GM21619 (cell line): ENCODE results near the gene SORBS1.

Source experiments
- ATAC-seq: cut with Tn5 transposase; IDR thresholded peaks from one replicate; pipeline ENCODE4 v1.9.1; 2021; ENCODE audit not compliant: unreplicated experiment

Gene SORBS1

DNA sequence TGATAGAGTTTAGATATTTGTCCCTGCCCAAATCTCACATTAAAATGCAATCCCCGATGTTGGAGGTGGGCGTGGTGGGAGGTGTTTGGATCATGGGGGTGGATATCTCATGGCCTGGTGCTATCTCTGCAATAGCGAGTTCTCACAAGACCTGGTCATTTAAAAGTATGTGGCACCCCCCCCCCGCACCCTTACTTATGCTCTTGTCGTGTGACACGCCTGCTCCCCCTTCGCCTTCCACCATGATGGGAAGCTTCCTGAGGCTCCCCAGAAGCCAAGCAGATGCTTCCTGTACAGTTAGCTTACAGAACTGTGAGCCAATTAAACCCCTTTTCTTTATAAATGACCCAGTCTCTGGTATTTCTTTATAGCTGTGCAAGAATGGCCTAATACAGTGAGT is 118.8 kb downstream of the SORBS1 start:
- ATAC-seq, result no peak

DNA sequence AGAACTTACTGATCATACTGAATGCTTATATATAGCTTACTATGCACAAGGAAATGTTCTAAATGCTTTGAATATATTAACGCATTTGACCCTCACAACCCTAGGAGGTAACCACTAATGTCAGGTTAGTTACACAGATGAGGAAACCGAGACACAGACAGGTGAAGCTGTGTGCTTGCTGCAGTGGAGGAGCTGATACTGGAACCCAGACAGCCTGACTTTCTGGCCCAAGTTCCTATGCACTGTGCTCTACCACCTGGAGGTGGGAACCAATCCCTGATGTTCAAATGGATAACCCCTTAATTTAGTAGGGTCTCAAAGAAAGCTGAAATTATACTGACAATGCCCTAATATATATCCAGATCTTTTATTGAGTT is 119.6 kb downstream of the SORBS1 start:
- peak; percentile 17 for ATAC-seq

DNA sequence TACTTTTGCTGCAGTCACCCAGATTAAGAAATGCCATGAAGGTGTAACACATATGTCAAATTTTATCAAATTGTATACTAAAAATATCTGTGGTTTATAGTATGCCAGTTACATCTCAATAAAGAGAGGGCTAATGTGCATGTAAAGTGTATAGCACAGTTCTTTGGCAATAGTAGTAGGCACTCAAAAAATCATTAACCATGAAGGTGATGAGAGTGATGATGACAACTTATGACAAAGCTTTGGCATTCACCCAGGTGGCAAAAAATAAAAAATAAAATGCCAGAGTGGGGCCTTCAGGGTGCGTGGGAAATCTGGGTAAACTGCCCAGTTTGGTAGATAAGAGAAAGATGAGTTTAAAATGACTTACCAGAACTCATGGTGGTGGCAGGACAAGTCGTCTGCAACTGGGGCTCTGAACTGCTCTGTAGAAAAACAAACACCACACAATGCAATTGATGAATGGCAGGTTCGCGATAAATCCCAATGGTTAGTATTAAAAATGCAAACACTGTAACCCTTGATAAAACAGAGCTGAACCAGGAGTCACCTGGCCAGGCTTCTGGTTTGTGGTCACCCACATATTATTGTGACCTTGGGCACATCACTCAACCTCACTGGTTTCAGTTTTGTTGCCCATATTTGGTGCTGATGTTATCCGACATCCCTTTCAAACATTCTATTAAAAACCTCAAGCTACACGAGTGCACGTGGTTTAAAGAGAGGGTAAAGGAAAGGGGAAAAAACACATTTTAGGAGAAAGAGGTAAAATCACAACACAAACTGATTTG is 120.2 kb downstream of the SORBS1 start:
- ATAC-seq, result peak; percentile 80

DNA sequence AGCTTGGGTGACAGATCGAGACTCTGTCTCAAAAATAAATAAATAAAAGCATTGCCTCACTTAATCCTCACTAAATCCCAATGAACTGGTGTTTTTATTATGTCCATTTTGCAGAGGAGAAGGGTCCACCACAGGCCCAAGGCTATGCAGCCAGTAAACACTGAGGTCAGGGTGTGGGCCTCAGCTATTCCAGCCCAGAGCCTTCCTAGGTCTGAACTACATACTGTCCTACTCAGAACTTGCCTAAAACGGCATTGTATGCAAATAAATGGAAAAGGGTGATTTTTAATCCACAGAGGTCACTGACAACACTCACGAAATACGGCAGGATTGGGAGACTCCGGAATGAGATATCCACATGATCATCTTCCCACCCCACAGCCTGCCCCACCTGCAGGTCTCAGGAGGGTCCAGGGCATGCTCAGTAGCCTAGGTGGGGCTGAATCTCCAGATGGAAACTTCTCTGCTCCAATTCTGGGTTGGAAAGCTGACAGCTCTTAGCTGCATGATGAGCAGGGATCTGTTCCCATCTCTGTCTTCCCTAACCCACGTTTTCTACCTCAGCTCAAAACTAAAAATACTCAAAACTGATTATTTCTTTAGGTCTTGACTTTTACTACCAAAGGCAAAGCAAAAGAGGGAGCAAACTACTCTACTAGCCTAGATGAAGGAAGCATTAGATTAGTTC is 121.0 kb downstream of the SORBS1 start:
- no peak for ATAC-seq

DNA sequence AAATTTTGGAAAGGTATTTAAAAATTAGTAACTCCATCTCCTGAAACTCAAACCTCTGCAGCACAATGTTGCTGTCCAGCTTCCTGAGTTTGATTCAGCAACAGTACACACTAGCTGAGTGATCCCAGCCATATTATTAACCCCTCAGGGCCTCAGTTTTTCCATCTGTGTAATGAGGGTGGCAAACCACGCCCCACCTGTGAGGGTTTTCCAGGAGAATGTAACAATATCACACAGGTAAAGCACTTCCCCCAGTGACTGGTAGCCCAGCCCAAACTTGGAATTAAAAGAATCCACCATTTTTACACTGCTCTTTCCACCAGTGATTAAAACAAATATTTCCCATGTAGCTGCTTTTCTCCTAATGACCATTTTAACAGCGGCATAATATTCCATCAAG is 122.4 kb downstream of the SORBS1 start:
- no peak for ATAC-seq

DNA sequence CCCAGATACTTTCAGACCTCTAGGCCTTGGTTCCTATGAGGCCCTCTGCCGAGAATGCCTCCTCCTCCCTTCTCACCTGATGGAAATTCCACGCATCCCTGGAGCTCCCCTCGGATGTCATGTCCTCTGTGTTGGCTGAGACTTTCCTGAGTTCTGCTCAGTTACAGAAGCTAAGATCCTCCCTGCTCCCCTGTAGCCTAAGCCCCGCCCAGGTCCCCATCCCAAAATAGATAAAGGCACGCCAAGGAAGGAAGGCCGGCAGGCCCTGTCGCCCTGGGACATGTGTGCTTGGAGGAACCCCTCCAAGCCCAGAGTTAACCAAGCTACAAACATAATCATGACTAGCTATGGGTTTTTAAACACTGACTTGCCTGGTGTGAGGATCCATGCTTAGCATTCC is 123.5 kb downstream of the SORBS1 start:
- no peak for ATAC-seq

DNA sequence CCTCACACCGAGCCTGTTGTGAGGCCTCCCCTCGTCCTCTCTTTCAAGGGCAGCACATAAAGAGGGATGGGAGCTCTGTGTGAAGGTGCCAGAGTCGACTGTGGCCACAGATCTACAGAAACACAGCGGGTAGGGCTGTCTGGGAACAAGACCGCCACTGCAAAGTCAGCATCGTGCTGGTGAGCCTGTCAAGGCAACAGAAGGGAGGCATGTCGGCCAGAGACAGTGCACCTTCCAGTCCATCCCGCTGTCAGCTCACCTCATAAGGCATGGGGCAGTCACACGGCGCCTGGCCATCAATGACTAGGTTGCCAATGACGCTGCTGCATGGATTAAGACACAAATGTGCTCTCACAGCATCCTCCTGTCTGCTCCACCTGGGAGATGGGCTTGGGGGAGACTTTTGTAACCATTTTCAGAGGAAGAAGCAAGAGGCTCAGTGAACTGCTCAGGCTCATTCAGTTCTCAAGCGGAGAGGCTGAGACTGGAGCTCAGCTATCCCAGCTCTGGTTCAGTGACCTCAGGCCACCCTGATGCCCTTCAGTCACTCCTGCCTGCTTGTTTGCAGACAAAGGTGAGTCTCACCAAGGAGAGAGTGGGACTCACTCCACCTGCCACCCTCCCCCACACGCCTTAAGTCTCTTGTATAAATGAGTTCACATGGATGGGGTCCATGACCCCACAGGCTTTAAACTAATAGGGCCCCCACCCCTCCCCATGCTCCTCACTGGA is 125.5 kb downstream of the SORBS1 start:
- ATAC-seq, result no peak

DNA sequence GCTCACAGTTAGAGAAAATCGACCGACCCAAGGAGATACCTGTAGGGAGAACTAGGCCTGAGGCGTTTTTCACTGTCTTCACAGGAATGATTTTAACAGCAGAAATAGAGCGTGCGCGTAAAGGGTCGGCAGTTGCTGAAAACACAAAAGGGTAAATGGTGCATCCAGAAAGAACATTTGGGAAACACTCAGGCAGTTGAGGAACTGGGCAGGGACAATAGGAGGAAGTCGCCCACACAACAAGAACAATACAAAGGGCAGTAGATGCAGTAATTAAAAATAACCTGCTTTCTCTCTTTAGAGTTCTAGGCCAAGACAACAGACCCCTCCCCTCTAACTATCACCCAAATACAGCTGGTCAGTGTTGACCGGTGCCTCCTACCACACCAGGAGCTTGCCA is 126.6 kb downstream of the SORBS1 start:
- no peak for ATAC-seq

DNA sequence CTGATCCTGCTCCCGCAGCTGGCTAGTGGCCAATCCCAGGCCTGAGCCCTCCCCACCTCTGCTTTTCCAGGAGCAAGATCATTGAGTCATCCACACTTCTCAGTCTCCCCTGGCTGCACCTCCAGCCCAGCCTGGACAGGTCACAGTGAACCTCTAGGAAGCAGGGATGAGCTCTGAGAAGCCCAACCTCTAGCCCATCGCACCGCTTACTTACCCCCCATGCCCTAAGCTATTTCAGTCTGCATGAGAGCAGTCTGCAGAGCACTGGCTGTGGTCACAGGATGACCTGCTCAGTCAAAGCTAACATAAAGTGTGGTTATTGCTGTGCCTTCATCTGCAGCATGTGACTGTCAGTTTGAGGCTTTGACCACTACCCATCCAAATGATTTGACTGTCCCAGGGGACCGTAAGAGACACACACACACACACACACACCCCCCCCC is 129.2 kb downstream of the SORBS1 start:
- ATAC-seq, result peak; percentile 58

DNA sequence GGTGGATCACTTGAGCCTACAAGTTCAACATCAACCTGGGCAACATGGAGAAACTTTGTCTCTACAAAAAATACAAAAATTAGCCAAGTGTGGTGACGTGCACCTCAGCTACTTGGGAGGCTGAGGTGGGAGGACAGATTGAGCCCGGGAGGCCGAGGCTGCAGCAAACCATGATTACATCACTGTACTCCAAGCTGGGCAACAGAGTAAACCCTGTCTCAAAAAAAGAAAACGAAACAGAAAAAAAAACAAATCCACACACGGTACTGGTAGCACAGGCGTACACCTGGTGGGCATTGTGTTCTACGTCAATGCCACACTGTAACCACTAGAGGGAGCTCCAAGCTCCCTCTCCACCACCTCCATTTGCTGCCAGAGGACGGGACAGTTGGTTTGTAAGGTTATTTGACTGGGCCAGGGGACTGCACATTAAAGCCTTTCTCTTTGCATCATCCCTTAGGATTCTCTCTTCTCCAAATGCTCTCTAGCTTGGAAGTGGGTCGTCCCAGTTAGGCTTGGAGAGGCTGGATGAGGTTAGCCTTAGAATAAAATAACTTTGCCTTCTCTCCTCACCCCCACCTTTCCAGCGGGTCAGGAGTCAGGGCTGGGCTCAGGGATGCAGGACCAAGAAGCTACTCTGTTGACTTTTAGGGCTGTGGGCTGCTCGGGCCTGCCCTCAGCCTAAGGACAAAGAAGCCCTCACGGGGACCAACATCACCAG is 130.8 kb downstream of the SORBS1 start:
- peak; percentile 86 for ATAC-seq

DNA sequence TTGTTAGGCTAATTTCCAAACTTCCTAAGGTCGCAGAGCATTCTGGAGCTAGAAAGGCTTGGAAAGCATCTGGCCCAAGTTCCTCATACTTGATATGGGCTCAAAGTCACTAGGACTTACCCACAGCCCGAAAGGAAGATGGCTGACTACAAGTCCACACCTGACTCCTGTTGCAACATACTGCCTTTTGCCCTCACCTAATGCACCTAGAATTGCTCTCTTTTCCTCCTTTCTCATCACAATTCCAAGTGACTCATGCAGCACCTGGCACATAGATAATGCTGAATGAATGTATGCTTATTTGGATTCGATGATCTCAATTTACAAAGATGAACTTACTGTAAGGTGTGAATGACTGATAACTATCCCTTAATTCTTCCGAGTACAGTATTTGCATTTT is 131.5 kb downstream of the SORBS1 start:
- no peak for ATAC-seq

DNA sequence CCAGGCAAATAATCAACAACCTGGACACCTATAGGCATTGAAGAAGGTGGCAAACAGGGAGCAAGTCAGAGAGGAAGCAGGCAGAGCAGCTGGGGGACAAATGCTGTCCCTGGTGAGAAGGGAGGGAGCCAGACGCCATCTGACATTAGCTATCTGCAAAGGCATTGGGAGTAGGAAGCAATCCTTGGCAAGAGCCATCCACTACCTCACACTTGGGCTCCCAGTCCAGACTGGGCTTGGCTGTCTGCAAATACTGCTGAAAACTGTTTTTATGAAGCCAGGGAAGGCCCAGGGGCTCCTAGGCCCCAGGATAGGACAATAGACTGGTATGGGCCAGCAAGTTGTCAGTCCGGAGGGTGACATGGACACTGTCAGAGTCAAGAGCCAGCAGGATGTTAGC is 132.5 kb downstream of the SORBS1 start:
- no peak for ATAC-seq

DNA sequence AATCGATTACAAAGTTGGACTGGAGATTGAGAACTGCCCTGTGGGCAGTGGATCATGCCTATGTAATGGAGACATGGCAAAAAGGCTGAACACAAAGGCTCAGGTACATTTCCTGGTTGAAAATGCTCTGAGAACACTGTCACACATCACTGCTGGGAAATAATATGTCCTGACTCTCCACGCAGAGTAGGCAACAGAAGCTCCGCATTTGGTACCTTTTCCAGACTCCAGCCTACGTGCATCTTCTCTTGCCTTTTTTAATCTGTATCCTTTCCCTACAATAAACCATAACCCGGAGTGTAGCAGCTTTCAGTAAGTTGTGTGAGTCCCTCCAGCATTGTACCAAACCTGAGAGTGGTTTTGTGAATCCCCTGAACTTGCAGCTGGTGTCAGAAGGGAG is 134.7 kb downstream of the SORBS1 start:
- ATAC-seq, result no peak

DNA sequence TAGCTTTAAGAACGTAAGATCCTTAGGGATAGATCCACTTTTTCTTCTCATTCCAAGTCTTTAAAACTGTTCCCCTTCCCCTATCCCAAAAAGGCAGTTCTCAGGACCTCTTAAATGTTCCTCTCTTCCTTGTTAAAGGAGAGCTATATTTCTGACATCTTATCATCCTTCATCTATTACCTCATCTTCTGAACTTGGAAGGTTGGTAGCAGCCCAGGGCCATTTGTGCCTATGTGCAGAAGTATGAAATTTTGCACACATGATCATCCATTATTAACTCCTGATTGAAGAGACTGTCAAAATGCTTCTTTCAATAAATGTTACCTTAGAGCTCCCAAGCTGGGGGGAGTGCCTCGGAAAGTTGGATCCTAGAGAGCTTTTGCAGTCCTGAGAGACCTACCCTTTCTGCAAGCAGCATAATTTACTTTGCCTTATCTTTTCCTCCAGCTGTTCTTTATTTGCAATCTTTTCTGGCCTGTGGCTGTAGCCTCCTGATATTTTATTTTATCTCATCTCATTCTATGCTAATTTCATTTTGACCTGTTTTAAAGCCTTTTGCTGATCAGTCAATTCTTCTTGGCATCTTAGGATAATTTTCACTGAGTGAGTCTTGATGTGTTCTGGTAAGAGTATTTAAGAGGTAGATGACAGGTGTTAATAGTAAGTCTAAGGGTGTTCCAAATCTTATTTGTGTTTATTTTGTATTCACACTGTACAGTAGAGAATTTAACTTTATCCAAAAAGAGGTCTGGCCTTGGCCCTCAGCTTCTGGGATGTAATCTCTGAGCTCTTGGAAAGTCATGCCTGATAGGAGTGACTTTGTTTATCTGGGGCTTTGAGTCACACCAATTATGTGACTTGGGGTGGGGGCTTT is 135.3 kb downstream of the SORBS1 start:
- ATAC-seq, result no peak

DNA sequence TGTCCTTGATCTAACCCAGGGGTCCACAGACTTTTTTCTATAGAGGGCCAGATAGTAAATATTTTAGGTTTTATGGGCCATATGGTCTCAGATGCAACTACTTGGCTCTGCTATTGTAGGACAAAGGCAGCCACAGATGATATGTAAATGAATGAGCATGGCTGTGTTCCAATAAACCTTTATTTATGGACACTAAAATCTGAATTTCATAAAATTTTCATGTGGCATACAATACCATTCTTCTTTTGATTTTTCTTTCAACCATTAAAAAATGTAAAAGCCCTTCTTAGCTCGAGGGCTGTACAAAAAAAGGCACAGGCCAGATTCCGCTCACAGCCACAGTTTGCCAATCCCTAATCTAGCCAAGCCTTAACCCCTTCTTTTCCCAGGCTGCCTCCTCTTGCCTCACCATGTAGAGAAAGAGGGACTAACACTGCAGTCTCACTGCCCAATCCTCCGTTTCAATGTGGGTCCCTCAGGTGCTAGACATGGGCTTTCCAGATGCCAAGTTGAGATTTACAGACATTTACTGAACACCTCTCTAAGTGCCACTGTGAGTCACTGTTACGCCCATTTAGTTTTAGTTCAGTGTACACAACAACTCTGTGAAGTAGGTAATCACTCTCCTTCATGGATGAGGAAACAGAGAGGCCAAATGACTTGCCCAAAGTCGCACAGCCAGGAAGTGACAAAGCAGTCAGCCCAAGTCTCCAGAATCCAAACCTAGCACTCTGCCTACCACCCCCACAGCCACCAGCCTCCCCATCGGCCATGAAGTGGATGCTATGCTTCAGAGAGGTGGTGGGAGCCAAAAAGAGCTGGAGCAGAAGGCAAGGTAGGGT is 137.8 kb downstream of the SORBS1 start:
- ATAC-seq, result no peak

DNA sequence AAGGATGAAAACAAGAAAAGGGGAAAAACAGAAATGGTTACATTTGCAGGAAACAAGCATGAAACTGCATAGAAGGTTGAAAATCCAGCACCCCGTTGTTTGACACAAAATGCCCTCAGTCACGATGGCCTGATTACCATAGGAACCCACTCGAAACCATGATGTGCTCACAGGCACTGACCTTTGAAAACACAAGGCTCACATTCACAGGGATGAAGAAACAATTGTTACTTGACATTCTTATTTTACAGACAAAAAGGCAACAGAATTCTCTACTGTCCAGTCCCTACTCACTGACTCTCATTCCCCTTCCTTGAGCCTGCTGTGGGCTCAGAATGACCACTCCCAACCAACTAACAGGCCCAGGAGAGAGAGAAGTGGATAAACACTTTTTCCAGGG is 138.9 kb downstream of the SORBS1 start:
- no peak for ATAC-seq

DNA sequence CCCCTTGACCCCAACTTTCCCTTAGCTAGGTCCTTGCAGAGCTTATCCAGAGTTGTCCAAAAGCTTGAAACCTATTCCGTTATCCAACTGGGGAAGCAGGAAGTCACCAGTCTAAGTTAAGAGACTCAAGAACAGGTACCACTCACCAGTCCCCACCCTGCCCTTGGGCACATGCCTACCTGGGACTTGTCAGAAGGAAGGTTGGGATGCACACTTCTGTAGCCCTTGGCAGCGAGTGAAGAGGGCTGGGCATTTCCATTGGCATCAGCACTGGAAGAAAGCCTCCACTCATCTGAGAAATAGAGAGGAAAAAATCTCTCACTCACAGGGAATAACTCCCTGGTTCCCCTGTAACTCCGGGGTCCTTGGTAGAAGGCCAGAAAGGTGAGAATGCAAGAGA is 139.4 kb downstream of the SORBS1 start:
- ATAC-seq, result no peak

DNA sequence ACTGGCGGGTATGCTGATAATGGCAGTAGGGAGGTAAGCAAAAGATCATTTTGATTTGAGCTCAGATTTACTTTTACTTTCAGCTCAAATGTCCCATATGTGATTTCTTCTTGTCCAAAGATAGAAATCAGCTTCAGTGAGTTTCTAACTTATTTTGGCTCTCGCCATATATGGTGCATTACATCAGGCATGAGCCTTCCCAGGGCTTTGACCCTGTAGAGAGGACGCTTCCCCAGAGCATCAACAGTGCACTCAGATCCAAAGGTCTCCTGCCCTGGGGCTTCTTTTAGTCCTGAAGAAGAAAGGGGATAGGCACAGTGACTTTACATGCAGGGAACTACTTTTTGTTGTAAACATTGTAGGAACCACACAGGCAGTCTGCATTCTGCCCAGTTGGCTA is 141.8 kb downstream of the SORBS1 start:
- ATAC-seq, result no peak

DNA sequence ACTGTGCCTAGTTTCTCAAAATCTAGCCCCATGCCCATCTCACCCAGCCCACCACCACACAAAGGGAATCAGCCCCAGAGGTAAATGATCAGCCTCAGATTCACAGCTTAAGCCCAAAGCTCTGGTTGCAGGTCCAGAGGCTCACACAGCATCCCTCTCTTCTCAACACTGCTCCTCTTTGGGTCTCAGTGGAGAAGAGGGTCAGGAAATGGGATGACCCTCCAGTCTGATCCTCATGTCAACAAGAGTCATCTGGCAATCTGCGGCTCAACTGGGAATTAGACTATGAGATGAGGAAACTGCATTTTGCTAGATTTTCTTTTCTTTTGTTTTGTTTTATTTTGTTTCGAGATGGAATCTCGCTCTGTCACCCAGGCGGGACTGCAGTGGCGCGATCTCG is 144.2 kb downstream of the SORBS1 start:
- ATAC-seq, result no peak
